Measurements from ENCODE around the gene TBC1D1. TPM values are rescaled to one million over a fixed set of nuclear protein-coding genes. Genes with fewer than 3 reads are reported as not detected.

The TBC1D1 gene
- total and polyA plus RNA-seq, 2 experiments from 2014 or later, result 53.9 to 151 TPM

DNA sequence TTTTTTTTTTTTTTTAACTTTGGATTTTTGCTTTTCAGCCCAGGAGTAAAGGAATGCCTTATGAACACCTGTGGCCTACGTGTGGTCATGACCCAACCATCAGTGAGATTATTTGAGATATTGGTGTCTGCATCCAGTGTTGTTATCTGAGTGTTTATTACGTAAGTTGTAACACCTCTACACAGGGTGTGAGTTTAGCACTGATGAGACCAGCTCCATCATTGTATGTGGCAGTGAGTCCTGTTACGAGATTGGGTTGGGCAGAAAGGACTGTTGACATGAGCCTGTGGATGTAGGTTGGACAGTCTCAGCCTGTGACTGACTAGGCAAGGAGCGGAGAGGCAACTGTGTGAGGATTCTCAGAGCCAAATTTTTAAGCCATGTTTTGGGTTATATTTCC lies 248.3 kb downstream of the TBC1D1 start:
- no peaks in the 10 kb centered on the region for H3K9me3 Mint-ChIP-seq
- Histone ChIP-seq H3K4me2 (no peak overlapping the region), H3F3A (replicated peaks; ENCODE audit: low read depth) (no peaks in the 10 kb centered on the region), H3K4me3 (no peak overlapping the region), H4K20me1 (replicated peaks; ENCODE audit: insufficient read depth) (no peaks in the 10 kb centered on the region), H3K4me1 (ENCODE audit: insufficient read depth) (no peaks in the 10 kb centered on the region), H3K36me3 (ENCODE audit: insufficient read depth) (0 out of 2 replicates have a peak, but pooled peaks cover 6% of the 10 kb centered on the region), H3K9me2 (ENCODE audit: insufficient read depth) (no peaks in the 10 kb centered on the region), H3K79me2 (replicated peaks; ENCODE audit: insufficient read depth) (no peaks in the 10 kb centered on the region), H2AFZ (no peak overlapping the region), H3K27ac (ENCODE audit: low read depth) (no peak overlapping the region), H3K27me3 (ENCODE audit: insufficient read depth) (no peaks in the 10 kb centered on the region)
- no peaks in the 10 kb centered on the region for H3K4me1 Mint-ChIP-seq
- peaks cover 6% of the 10 kb centered on the region for H3K27me3 Mint-ChIP-seq (ENCODE audit: insufficient read depth, low read depth, poor library complexity)
- H3K36me3 Mint-ChIP-seq (ENCODE audit: low read depth), result peaks cover 12% of the 10 kb centered on the region
- ATAC-seq, result no peak
- no peak for TF ChIP-seq CREB1 (CRISPR knock-in tag; IDR thresholded peaks at IDR 0.05; ENCODE audit: low read depth)
- TF ChIP-seq ZNF462 (CRISPR knock-in tag; IDR thresholded peaks at IDR 0.05), result no peak
- no peak for TF ChIP-seq ZNF114 (CRISPR knock-in tag; IDR thresholded peaks at IDR 0.05)
- TF ChIP-seq, protein P1, sequence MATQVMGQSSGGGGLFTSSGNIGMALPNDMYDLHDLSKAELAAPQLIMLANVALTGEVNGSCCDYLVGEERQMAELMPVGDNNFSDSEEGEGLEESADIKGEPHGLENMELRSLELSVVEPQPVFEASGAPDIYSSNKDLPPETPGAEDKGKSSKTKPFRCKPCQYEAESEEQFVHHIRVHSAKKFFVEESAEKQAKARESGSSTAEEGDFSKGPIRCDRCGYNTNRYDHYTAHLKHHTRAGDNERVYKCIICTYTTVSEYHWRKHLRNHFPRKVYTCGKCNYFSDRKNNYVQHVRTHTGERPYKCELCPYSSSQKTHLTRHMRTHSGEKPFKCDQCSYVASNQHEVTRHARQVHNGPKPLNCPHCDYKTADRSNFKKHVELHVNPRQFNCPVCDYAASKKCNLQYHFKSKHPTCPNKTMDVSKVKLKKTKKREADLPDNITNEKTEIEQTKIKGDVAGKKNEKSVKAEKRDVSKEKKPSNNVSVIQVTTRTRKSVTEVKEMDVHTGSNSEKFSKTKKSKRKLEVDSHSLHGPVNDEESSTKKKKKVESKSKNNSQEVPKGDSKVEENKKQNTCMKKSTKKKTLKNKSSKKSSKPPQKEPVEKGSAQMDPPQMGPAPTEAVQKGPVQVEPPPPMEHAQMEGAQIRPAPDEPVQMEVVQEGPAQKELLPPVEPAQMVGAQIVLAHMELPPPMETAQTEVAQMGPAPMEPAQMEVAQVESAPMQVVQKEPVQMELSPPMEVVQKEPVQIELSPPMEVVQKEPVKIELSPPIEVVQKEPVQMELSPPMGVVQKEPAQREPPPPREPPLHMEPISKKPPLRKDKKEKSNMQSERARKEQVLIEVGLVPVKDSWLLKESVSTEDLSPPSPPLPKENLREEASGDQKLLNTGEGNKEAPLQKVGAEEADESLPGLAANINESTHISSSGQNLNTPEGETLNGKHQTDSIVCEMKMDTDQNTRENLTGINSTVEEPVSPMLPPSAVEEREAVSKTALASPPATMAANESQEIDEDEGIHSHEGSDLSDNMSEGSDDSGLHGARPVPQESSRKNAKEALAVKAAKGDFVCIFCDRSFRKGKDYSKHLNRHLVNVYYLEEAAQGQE (IDR thresholded peaks at IDR 0.05; ENCODE audit: unreplicated experiment), result no peak
- TF ChIP-seq ZNF331 (CRISPR knock-in tag; IDR thresholded peaks at IDR 0.05; ENCODE audit: low read depth), result no peak
- TF ChIP-seq NANOG (IDR thresholded peaks at IDR 0.05; ENCODE audit: borderline replicate concordance), result no peak
- TF ChIP-seq CTCF (conservative IDR thresholded peaks at IDR 0.05; ENCODE audit: low read depth in 2 of 2), result no peak
- TF ChIP-seq, protein P2, sequence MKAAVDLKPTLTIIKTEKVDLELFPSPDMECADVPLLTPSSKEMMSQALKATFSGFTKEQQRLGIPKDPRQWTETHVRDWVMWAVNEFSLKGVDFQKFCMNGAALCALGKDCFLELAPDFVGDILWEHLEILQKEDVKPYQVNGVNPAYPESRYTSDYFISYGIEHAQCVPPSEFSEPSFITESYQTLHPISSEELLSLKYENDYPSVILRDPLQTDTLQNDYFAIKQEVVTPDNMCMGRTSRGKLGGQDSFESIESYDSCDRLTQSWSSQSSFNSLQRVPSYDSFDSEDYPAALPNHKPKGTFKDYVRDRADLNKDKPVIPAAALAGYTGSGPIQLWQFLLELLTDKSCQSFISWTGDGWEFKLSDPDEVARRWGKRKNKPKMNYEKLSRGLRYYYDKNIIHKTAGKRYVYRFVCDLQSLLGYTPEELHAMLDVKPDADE (IDR thresholded peaks at IDR 0.05), result no peak
- TF ChIP-seq JUNB (IDR thresholded peaks at IDR 0.05; ENCODE audit: unreplicated experiment), result no peak
- no peak for TF ChIP-seq EZH2 (IDR thresholded peaks at IDR 0.05; ENCODE audit: low read depth, unreplicated experiment)
- TF ChIP-seq EZH2phosphoT487 (IDR thresholded peaks at IDR 0.05; ENCODE audit: unreplicated experiment), result no peak
- no peak for TF ChIP-seq STAT1 (IDR thresholded peaks at IDR 0.05; ENCODE audit: unreplicated experiment)
- no peak for TF ChIP-seq POLR2AphosphoS5 (IDR thresholded peaks at IDR 0.05; ENCODE audit: low read depth)
- no peak overlapping the region for H3K27ac Mint-ChIP-seq
- H3K4me3 Mint-ChIP-seq, result no peak overlapping the region
- no peak for DNase-seq (ENCODE audit: low spot score)

All from GM23338 (cell line).